GM12864 (cell line): ENCODE results near the gene ZNF138.
"Not testable (repeated sequence)": the region's sequence is repeated elsewhere in the genome, so short reads cannot be mapped to it uniquely, and the experiment has no call there.

Experiments
- DNase-seq: peaks from one replicate; pipeline ENCODE4 v3.0.0-alpha.2; 2011; ENCODE audit warnings: low read depth
- H3K4me3 ChIP-seq: 2 replicates; pipeline ENCODE4 v1.5.1; 2011; ENCODE audit warnings: mild to moderate bottlenecking, low read depth, low read length, control low read depth
- CTCF ChIP-seq: IDR thresholded peaks from 2 replicates; pipeline ENCODE4 v1.5.1; 2011; ENCODE audit warnings: low read depth, mild to moderate bottlenecking, moderate library complexity, low read length, control low read depth, inconsistent platforms; ENCODE audit errors: missing control alignments

Gene ZNF138

GRCh38 chr7:64774204-64774842 lies 19.9 kb upstream of the ZNF138 start:
- no peak for TF ChIP-seq CTCF
- no peak overlapping the region for H3K4me3 ChIP-seq
- DNase-seq = no peak

DNA sequence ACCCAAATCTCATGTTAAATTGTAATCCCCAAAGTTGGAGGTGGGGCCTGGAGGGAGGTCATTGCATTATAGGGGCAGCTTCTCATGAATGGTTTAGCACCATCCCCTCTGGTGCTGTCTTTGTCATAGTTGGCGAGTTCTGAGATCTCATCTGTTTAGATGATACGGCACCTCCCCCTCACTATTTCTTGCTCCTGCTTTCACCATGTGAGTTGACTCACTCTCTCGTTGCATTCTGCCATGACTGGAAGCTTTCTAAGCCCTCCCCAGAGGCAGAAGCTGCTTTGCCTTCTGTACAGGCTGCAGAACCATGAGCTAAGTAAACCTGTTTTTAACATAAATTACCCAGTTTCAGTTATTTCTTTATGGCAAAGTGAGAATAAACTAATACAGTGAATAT lies 18.9 kb upstream of the ZNF138 start:
- no peak for TF ChIP-seq CTCF
- no peak overlapping the region for H3K4me3 ChIP-seq
- DNase-seq = no peak

GRCh38 chr7:64784842-64785241 lies 9.4 kb upstream of the ZNF138 start:
- H3K4me3 ChIP-seq, DNase-seq: not testable (repeated sequence)

DNA sequence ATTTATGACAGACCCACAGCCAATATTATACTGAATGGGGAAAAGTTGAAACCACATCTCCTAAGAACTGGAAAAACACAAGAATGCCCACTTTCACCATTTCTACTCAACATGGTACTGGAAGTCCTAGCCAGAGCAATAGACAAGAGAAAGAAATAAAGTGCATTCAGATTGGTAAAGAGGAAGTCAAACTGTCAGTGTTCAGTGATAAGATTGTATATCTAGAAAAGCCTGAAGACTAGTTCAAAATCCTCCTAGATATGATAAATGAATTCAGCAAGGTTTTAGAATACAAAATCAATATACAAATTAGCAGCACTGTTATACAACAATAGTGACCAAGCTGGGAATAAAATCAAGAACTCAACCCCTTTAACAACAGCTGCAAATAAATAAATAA lies 6.9 kb upstream of the ZNF138 start:
- no peak for DNase-seq
- no peak for TF ChIP-seq CTCF
- H3K4me3 ChIP-seq = no peak overlapping the region

DNA sequence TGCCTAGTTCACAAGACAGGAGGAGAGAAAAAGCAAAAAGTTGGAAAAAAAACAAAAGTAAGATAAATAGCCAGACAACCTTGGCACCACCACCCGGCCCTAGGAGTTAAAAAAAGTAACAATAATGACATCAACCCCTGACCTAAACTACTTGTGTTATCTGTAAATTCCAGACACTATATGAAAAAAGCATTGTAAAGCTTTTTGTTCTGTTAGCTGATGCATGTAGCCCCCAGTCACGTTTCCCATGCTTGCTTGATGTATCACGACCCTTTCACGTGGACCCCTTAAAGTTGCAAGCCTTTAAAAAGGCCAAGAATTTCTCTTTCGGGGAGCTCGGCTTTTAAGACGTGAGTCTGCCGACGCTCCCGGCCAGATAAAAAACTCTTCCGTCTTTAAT lies 5.0 kb upstream of the ZNF138 start:
- not testable (repeated sequence) for H3K4me3 ChIP-seq, DNase-seq

DNA sequence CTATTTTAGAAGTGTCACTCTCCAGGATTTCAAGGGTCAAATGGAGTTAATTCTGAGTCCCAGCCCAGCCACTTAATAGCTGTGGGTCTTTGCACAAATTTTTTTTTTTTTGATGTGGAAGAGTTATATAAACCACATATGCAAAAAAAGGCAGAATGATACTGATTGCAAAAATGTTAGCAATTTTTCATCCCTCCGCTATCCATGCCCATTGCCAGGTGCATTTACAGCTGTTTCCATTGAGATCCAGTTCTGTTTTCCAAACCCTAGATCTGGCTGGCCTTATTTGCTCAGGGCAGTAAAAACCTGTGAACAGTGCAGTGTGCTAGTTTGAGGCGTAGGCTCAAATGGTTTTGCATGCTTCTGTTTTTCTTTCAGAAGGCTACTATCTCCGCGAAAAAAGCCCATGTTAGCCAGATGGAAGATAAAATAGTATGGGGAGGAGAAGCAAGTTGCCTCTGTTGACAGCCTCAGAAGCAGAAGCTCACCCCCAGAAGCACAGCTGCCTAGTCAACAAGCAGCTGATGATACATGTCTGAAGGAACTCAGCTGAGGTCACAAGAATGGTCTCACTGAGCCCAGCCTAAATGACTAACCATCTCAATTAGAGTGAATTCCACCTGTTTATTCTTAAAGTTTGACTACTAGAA lies 997 bp upstream of the ZNF138 start:
- no peak for DNase-seq
- H3K4me3 ChIP-seq = no peak overlapping the region
- TF ChIP-seq CTCF = no peak

GRCh38 chr7:64795176-64795575 lies 948 bp downstream of the ZNF138 start:
- no peak for TF ChIP-seq CTCF
- peak overlapping the region; percentile 67; the same call in 1 of the 2 replicates for H3K4me3 ChIP-seq
- DNase-seq = no peak

DNA sequence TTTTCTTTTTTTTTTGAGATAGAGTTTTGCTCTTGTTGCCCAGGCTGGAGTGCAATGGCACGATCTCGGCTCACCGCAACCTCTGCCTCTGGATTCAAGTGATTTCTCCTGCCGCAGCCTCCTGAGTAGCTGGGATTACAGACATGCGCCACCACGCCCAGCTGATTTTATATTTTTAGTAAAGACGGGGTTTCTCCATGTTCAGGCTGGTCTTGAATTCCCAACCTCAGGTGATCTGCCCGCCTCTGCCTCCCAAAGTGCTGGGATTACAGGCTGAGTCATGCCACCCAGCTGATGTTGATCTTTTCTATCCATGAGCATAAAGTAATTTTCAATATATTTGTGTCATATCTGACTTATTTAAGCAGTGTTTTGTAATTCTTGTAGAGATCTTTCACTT lies 4.9 kb downstream of the ZNF138 start:
- not testable (repeated sequence) for H3K4me3 ChIP-seq, DNase-seq

DNA sequence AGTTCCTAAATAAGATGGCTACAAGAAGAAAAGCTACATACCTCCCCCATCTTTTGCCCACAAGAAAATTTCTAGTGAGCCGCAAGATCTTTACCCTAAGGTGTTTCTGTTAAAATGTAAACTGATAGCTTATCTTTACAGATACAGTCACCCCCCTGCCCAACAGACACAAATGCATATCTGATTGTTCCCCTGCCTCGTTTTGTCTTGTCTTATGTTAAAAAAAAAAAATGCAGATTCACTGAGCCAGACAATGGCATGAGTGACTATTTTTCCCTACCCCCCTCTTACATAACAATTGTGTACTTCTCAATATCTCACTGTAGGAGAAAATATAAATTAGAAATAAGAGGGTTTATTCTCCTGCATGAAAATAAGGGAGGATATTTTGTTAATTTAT lies 8.5 kb downstream of the ZNF138 start:
- TF ChIP-seq CTCF = no peak
- no peak for DNase-seq
- no peak overlapping the region for H3K4me3 ChIP-seq
